Endothelial cell (in vitro differentiated cells): ENCODE results near the gene HLCS. TPM values are rescaled to one million over a fixed set of nuclear protein-coding genes. Genes with fewer than 3 reads are reported as not detected.

Experiments
- DNase-seq: peaks from one replicate; pipeline ENCODE4 v3.0.0; 2021; ENCODE audit warnings: low spot score
- H3K27ac Mint-ChIP-seq: one replicate; pipeline ENCODE4 v1.8.0; 2021; ENCODE audit warnings: mixed read lengths, inconsistent platforms; ENCODE audit not compliant: unreplicated experiment
- H3K27me3 Mint-ChIP-seq: one replicate; pipeline ENCODE4 v1.8.0; 2021; ENCODE audit warnings: mild to moderate bottlenecking, moderate library complexity, mixed read lengths, inconsistent platforms; ENCODE audit not compliant: unreplicated experiment
- H3K36me3 Mint-ChIP-seq: one replicate; pipeline ENCODE4 v1.8.0; 2021; ENCODE audit warnings: mild to moderate bottlenecking, low read depth, mixed read lengths, inconsistent platforms; ENCODE audit not compliant: unreplicated experiment
- H3K4me1 Mint-ChIP-seq: one replicate; pipeline ENCODE4 v1.8.0; 2021; ENCODE audit warnings: mild to moderate bottlenecking, mixed read lengths, inconsistent platforms; ENCODE audit not compliant: unreplicated experiment
- H3K4me3 Mint-ChIP-seq: one replicate; pipeline ENCODE4 v1.8.0; 2021; ENCODE audit warnings: mild to moderate bottlenecking, mixed read lengths, inconsistent platforms; ENCODE audit not compliant: unreplicated experiment
- H3K9me3 Mint-ChIP-seq: one replicate; pipeline ENCODE4 v1.8.0; 2021; ENCODE audit warnings: mixed read lengths, inconsistent platforms; ENCODE audit not compliant: unreplicated experiment
- total RNA-seq: library from RNA; stranded (reverse); fragmentation: NEBNext Ultra II Directional; extraction: Animal tissue kit (Norgen Biotek cat#: 25700); gene quantifications from one replicate; pipeline ENCODE4 v1.2.1, GENCODE V29; 2021; ENCODE audit not compliant: unreplicated experiment
- TF ChIP-seq, protein P1 (sequence below): fragments of 200-600 bp; sonication (generic); IDR thresholded peaks from one replicate; pipeline ENCODE4 v1.5.0; 2021; ENCODE audit warnings: antibody characterized with exemption; ENCODE audit not compliant: unreplicated experiment

HLCS gene
- total RNA-seq, 1 donor from 2014 or later, result 97.4 TPM

DNA sequence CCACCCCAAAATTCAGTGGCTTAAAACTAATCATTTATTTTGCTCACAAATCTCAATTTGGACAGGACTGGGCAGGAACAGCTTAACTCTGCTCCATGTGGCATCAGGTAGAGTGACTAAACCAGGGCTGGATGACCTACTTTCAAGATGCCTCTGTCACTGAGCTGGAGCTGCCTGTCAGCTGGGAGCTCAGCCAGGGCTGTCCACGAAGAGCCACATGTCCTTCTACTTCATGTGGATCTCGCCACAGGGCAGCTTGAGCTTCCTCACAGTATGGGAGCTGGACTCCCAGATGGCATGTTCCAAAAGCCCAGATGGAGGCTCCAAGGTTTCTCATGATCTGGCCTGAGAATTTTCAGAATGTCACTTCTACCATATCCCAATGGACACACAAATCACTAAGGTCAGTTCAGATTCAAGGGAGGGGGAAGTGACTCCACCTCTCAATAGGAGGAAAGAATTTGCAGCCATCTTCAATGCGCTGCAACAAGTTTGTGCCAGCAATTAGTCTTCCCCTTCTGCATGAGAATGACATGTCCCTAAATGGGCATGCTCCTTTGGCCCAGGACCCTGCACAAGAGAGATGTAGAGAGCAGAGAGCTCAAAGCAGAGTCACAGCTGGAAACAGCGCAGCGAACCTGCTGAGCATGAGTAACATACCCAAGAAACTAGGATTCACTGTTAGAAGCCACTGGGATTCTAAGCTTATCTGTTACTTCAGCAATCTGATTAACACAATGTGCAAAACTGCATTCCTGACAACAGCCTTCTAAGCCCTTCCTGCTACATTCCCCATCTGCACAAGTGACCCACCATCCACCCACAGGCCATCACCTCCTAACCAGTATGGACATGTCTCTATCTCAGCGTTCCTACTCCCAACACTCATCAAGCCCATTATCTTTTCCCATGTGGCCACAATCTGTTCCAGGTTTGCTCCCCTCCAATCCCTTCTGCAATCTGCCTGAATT is 17.0 kb downstream of the HLCS start:
- H3K27ac Mint-ChIP-seq, result peak overlapping the region; percentile 50
- H3K4me1 Mint-ChIP-seq, result peaks cover 55% of the 10 kb centered on the region
- no peaks in the 10 kb centered on the region for H3K9me3 Mint-ChIP-seq
- TF ChIP-seq, protein P1, sequence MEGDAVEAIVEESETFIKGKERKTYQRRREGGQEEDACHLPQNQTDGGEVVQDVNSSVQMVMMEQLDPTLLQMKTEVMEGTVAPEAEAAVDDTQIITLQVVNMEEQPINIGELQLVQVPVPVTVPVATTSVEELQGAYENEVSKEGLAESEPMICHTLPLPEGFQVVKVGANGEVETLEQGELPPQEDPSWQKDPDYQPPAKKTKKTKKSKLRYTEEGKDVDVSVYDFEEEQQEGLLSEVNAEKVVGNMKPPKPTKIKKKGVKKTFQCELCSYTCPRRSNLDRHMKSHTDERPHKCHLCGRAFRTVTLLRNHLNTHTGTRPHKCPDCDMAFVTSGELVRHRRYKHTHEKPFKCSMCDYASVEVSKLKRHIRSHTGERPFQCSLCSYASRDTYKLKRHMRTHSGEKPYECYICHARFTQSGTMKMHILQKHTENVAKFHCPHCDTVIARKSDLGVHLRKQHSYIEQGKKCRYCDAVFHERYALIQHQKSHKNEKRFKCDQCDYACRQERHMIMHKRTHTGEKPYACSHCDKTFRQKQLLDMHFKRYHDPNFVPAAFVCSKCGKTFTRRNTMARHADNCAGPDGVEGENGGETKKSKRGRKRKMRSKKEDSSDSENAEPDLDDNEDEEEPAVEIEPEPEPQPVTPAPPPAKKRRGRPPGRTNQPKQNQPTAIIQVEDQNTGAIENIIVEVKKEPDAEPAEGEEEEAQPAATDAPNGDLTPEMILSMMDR, result no peak
- peak overlapping the region; percentile 75 for H3K4me3 Mint-ChIP-seq
- no peak for DNase-seq
- peaks cover 3% of the 10 kb centered on the region for H3K27me3 Mint-ChIP-seq
- peaks cover 37% of the 10 kb centered on the region for H3K36me3 Mint-ChIP-seq

DNA sequence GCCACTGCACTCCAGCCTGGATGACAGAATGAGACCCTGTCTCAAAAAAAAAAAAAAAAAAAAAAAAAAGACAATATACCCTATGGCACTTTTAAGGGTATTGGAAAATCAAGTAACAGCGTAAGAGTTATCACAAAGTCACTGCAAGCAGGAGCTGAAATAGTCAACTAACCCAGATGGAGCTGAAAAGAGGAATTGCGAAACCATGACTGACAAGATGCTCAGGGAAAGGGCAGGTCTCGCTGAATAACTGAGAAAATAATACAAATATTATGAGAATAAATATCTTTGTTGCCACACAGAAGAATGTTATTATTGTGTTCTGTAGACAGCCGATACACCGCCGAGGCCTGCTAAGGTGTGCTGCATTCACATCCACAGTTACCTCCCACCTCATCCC is 17.8 kb downstream of the HLCS start:
- DNase-seq, result no peak
- H3K4me1 Mint-ChIP-seq, result peaks cover 60% of the 10 kb centered on the region
- TF ChIP-seq, protein P1, result no peak
- peaks cover 3% of the 10 kb centered on the region for H3K27me3 Mint-ChIP-seq
- H3K9me3 Mint-ChIP-seq, result no peaks in the 10 kb centered on the region
- H3K27ac Mint-ChIP-seq, result no peak overlapping the region
- H3K36me3 Mint-ChIP-seq, result peaks cover 35% of the 10 kb centered on the region
- H3K4me3 Mint-ChIP-seq, result no peak overlapping the region

DNA sequence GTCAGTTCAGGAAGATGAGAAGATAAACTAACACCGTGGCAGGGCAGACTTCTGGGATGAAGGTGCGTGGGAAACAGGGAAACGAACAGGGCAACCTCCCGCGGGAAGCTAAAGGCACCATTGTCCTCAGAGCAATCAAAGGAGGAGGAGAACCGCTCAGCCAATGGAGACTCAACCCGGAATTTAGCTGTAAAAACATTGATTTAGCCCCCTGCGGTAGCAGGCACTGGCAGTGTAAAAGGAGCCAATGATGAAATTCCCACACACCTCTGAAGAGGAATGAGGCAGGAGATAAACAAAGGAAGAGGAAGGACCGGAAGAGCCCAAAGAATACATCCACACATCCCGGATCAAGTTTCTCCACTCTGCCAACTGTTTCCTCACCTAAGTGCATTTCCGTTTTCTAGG is 19.5 kb downstream of the HLCS start:
- DNase-seq, result peak; percentile 65
- peak overlapping the region; percentile 94 for H3K27ac Mint-ChIP-seq
- TF ChIP-seq, protein P1, result no peak
- H3K27me3 Mint-ChIP-seq, result peaks cover 4% of the 10 kb centered on the region
- H3K4me3 Mint-ChIP-seq, result peak overlapping the region; percentile 13
- peaks cover 43% of the 10 kb centered on the region for H3K36me3 Mint-ChIP-seq
- H3K4me1 Mint-ChIP-seq, result peaks cover 69% of the 10 kb centered on the region
- H3K9me3 Mint-ChIP-seq, result no peaks in the 10 kb centered on the region

DNA sequence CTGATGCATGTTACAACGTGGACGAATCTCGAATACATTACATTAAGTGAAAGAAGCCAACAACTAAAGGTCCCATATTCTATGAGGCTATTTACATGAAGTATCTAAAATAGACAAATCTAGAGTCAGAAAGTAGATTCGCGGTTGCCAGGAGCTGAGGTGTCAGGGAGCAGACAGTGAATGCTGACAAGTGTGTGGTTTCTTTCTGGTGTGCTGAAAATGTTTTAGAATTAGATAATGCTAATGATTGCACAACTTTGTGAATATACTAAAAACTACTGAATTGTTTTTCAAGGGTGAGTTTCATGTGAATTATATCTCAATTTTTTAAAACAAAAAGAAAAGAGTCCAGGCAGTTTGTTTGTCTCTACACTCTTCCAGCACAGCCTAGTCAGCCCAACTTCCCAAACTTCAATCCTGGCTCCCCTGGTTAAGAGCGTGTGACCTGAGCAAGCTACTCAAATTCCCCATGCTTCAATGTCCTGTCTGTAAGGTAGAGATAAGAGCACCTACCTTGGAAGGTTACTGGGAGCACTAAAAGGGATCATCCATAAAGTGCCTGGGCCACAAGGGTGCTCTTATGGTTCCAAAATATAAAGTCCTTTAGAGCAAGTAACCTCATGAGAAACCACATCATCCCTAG is 20.9 kb downstream of the HLCS start:
- Mint-ChIP-seq H3K36me3 (peaks cover 40% of the 10 kb centered on the region), H3K27me3 (peaks cover 1% of the 10 kb centered on the region), H3K4me3 (no peak overlapping the region), H3K27ac (peak overlapping the region; percentile 98), H3K9me3 (no peaks in the 10 kb centered on the region), H3K4me1 (peaks cover 64% of the 10 kb centered on the region)
- DNase-seq, result no peak
- TF ChIP-seq, protein P1, result no peak
